ENCODE measurements around the gene STX17.

DNA sequence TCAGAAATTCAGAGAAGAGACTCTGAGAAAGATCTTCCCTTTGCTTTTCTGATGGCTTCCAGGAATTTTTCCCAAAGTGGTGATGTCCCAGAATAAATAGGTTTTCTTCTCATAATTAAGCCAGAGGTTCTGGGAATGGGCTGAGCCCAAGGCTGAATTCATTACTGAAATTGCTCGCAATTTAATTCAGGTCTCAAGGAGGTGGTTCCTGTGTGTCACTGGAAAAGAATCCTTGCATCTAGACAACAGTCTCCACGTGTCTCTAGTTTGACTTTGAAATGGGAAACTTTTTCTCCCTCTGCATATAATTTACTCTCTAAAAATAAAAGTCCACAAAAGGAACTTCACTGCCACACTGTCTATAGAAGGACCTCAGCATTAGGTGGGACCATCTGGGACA is 27.8 kb upstream of the STX17 start:
- TF ChIP-seq, protein P1, sequence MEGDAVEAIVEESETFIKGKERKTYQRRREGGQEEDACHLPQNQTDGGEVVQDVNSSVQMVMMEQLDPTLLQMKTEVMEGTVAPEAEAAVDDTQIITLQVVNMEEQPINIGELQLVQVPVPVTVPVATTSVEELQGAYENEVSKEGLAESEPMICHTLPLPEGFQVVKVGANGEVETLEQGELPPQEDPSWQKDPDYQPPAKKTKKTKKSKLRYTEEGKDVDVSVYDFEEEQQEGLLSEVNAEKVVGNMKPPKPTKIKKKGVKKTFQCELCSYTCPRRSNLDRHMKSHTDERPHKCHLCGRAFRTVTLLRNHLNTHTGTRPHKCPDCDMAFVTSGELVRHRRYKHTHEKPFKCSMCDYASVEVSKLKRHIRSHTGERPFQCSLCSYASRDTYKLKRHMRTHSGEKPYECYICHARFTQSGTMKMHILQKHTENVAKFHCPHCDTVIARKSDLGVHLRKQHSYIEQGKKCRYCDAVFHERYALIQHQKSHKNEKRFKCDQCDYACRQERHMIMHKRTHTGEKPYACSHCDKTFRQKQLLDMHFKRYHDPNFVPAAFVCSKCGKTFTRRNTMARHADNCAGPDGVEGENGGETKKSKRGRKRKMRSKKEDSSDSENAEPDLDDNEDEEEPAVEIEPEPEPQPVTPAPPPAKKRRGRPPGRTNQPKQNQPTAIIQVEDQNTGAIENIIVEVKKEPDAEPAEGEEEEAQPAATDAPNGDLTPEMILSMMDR (IDR thresholded peaks at IDR 0.05; ENCODE audit: insufficient read depth, low read length): no peak
- no peak for TF ChIP-seq GABPA (IDR thresholded peaks at IDR 0.05; ENCODE audit: low read depth)
- TF ChIP-seq POLR2AphosphoS5 (IDR thresholded peaks at IDR 0.05; ENCODE audit: low read depth): no peak
